ENCODE data around the gene TXNDC11.

TXNDC11 gene

GRCh38 chr16:11658896-11659708, 83.6 kb downstream of the TXNDC11 start:
- TF ChIP-seq POLR2A (IDR thresholded peaks at IDR 0.05; ENCODE audit: low read depth, low read length): no peak
- no peak for TF ChIP-seq POLR2AphosphoS5 (IDR thresholded peaks at IDR 0.05; ENCODE audit: low read depth, low read length)
- no peak for TF ChIP-seq TAF1 (IDR thresholded peaks at IDR 0.05; ENCODE audit: borderline replicate concordance, low read depth, low read length)
- no peak for DNase-seq (ENCODE audit: insufficient read length)
- no peak for FAIRE-seq

GRCh38 chr16:11657556-11657955, 85.1 kb downstream of the TXNDC11 start:
- FAIRE-seq (no peak), DNase-seq (ENCODE audit: insufficient read length) (no peak)
- TF ChIP-seq TAF1 (IDR thresholded peaks at IDR 0.05; ENCODE audit: borderline replicate concordance, low read depth, low read length) (no peak), POLR2A (IDR thresholded peaks at IDR 0.05; ENCODE audit: low read depth, low read length) (no peak), POLR2AphosphoS5 (IDR thresholded peaks at IDR 0.05; ENCODE audit: low read depth, low read length) (no peak)

- DNase-seq (ENCODE audit: insufficient read length): no peak
- FAIRE-seq: no peak
- TF ChIP-seq POLR2A (IDR thresholded peaks at IDR 0.05; ENCODE audit: low read depth, low read length) (no peak), TAF1 (IDR thresholded peaks at IDR 0.05; ENCODE audit: borderline replicate concordance, low read depth, low read length) (no peak), POLR2AphosphoS5 (IDR thresholded peaks at IDR 0.05; ENCODE audit: low read depth, low read length) (no peak)
Measured at GRCh38 chr16:11655655-11656054, 87.0 kb downstream of the TXNDC11 start.

GRCh38 chr16:11651796-11652195, 90.9 kb downstream of the TXNDC11 start:
- no peak for DNase-seq (ENCODE audit: insufficient read length)
- TF ChIP-seq POLR2A (IDR thresholded peaks at IDR 0.05; ENCODE audit: low read depth, low read length) (no peak), TAF1 (IDR thresholded peaks at IDR 0.05; ENCODE audit: borderline replicate concordance, low read depth, low read length) (no peak), POLR2AphosphoS5 (IDR thresholded peaks at IDR 0.05; ENCODE audit: low read depth, low read length) (no peak)
- FAIRE-seq: no peak

GRCh38 chr16:11650641-11651591, 91.7 kb downstream of the TXNDC11 start:
- no peak for TF ChIP-seq POLR2AphosphoS5 (IDR thresholded peaks at IDR 0.05; ENCODE audit: low read depth, low read length)
- TF ChIP-seq POLR2A (IDR thresholded peaks at IDR 0.05; ENCODE audit: low read depth, low read length): no peak
- no peak for DNase-seq (ENCODE audit: insufficient read length)

GRCh38 chr16:11649276-11649675, 93.4 kb downstream of the TXNDC11 start:
- TF ChIP-seq TAF1 (IDR thresholded peaks at IDR 0.05; ENCODE audit: borderline replicate concordance, low read depth, low read length) (no peak), POLR2A (IDR thresholded peaks at IDR 0.05; ENCODE audit: low read depth, low read length) (no peak), POLR2AphosphoS5 (IDR thresholded peaks at IDR 0.05; ENCODE audit: low read depth, low read length) (no peak)
- FAIRE-seq (no peak), DNase-seq (ENCODE audit: insufficient read length) (no peak)

More at GRCh38 chr16:11650641-11651591, 91.7 kb downstream of the TXNDC11 start:
- FAIRE-seq: no peak

- no peak for DNase-seq (ENCODE audit: insufficient read length)
- FAIRE-seq: no peak
- TF ChIP-seq TAF1 (IDR thresholded peaks at IDR 0.05; ENCODE audit: borderline replicate concordance, low read depth, low read length) (no peak), POLR2A (IDR thresholded peaks at IDR 0.05; ENCODE audit: low read depth, low read length) (no peak), POLR2AphosphoS5 (IDR thresholded peaks at IDR 0.05; ENCODE audit: low read depth, low read length) (no peak)
Measured at GRCh38 chr16:11642765-11643116, 99.9 kb downstream of the TXNDC11 start.

GRCh38 chr16:11640987-11641817, 101.5 kb downstream of the TXNDC11 start:
- no peak for FAIRE-seq
- no peak for DNase-seq (ENCODE audit: insufficient read length)
- TF ChIP-seq POLR2A (IDR thresholded peaks at IDR 0.05; ENCODE audit: low read depth, low read length): no peak
- TF ChIP-seq POLR2AphosphoS5 (IDR thresholded peaks at IDR 0.05; ENCODE audit: low read depth, low read length): no peak
- no peak for TF ChIP-seq TAF1 (IDR thresholded peaks at IDR 0.05; ENCODE audit: borderline replicate concordance, low read depth, low read length)

GRCh38 chr16:11639925-11640899, 102.4 kb downstream of the TXNDC11 start:
- no peak for FAIRE-seq
- DNase-seq (ENCODE audit: insufficient read length): no peak
- TF ChIP-seq POLR2A (IDR thresholded peaks at IDR 0.05; ENCODE audit: low read depth, low read length): no peak
- no peak for TF ChIP-seq POLR2AphosphoS5 (IDR thresholded peaks at IDR 0.05; ENCODE audit: low read depth, low read length)

GRCh38 chr16:11639008-11639562, 103.6 kb downstream of the TXNDC11 start:
- no peak for FAIRE-seq
- no peak for DNase-seq (ENCODE audit: insufficient read length)
- TF ChIP-seq POLR2A (IDR thresholded peaks at IDR 0.05; ENCODE audit: low read depth, low read length): no peak
- no peak for TF ChIP-seq TAF1 (IDR thresholded peaks at IDR 0.05; ENCODE audit: borderline replicate concordance, low read depth, low read length)
- TF ChIP-seq POLR2AphosphoS5 (IDR thresholded peaks at IDR 0.05; ENCODE audit: low read depth, low read length): no peak
